Measurements from ENCODE around the gene NAT8L. TPM values are rescaled to one million over a fixed set of nuclear protein-coding genes. Genes with fewer than 3 reads are reported as not detected.

The NAT8L gene
- total RNA-seq, 4 donors from 2014 or later, result 4.2 to 113 (median 13.8) TPM

- TF ChIP-seq CTCF (IDR thresholded peaks at IDR 0.05; ENCODE audit: low read depth), result no peak
Observed at GRCh38 chr4:2068566-2068965, 9.4 kb downstream of the NAT8L start.

- TF ChIP-seq CTCF (IDR thresholded peaks at IDR 0.05; ENCODE audit: low read depth), result no peak
Observed at GRCh38 chr4:2069161-2069971, 10.2 kb downstream of the NAT8L start.

GRCh38 chr4:2069986-2070385, 10.9 kb downstream of the NAT8L start:
- TF ChIP-seq CTCF (IDR thresholded peaks at IDR 0.05; ENCODE audit: low read depth), result no peak

- no peak for TF ChIP-seq CTCF (IDR thresholded peaks at IDR 0.05; ENCODE audit: low read depth)
Observed at GRCh38 chr4:2070421-2071251, 11.5 kb downstream of the NAT8L start.

DNA sequence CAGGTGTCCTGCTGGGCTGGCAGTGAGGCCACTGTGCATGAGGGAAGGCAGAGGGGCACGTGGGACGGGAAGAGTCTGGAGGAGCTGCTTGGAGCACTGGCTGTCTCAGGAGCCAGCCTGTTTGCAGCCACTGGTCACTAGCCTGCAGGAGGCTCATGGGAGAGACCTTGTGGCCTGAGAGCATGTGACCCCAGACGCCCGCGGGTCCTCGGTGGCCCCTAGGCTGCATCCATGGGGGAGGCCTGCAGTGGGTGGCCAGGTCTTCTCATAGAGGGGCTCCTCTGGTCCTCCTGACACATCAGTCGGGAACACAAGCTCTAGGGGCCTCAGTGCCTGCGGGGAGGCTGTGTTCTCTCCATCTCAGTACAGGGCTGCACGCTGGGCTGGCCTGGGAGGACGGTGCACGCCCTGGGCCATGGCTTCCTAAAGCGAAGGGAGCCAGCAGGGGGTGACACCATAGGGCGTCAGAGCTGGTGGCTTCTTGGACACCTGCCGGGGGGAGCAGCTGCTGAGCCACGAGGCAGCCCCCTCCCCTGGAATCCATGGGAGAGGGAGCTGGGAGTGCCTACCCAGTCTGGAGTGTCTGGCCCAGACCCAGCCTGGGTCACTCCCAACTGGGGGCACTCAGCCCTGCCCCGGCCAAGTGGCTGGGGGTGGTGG, 12.3 kb downstream of the NAT8L start:
- TF ChIP-seq CTCF (IDR thresholded peaks at IDR 0.05; ENCODE audit: low read depth), result no peak

DNA sequence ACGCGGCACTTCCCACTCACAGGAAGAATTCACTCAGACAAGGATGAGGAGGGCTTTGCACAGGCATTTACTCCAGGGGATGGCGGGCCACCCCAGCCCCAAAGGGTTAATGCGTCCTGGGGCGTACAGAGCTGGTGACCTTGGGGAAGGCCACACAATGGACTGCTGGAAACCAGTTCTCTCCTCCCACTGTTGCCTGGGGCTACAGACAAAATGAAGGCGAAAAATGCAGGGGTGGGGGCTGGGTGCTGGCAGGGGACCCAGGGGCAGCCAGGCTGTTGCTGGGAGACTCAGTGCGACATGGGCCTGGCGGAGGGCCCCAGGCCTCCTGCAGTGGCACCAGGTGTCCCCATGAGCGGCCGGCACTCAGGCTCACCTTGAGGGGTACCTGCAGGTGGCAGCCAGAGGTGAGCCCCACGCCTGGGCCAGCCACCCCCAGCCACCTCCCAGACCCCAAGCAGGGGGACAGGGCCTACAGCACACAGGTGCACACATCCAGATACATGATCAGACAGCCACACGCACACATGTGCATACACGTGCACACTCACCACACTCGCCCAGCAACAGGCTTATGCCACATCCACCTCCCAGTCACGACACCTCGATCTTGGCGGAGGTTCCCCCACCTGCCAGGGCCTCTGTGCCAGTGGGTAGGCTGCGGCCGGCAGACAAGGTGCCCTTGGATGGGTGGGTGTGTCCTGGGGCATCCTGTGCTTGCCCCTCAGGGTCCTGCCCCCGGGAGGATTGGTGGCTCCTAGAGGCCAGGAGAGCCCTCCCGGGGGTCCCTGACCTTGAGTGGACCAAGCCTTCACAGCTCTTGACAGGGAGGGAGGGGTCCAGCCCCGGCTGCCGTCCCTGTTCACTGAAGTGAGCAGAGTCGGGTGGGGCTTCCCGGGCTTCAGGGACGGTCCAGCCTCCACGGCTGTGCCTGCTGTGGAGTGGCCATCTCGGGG, 13.1 kb downstream of the NAT8L start:
- TF ChIP-seq CTCF (IDR thresholded peaks at IDR 0.05; ENCODE audit: low read depth), result no peak

All from subcutaneous adipose tissue (tissue), 4 donors.